Colonic mucosa (tissue), 4 donors: ENCODE data around the gene ADO. TPM values are rescaled to one million over a fixed set of nuclear protein-coding genes. Genes with fewer than 3 reads are reported as not detected.
"Not testable (repeated sequence)": the region's sequence is repeated elsewhere in the genome, so short reads cannot be mapped to it uniquely, and the experiment has no call there.

Experiments
- DNase-seq: peaks from one replicate; pipeline ENCODE4 v3.0.0-alpha.2; 2020
- H3K27ac ChIP-seq: fragments of 200-600 bp; one replicate; pipeline ENCODE4 v1.8.0; 2021
- H3K27me3 ChIP-seq: fragments of 200-600 bp; one replicate; pipeline ENCODE4 v1.8.0; 2021
- H3K36me3 ChIP-seq: fragments of 200-600 bp; one replicate; pipeline ENCODE4 v1.8.0; 2021
- H3K4me1 ChIP-seq: fragments of 200-600 bp; one replicate; pipeline ENCODE4 v1.8.0; 2021; ENCODE audit warnings: mild to moderate bottlenecking
- H3K4me3 ChIP-seq: fragments of 200-600 bp; one replicate; pipeline ENCODE4 v1.8.0; 2021
- H3K9ac ChIP-seq, 2 donors: one replicate each; pipeline ENCODE4 v1.7.0; 2013; ENCODE audit warnings: control low read depth in 2 of 2, low read depth in 2 of 2, low read length in 2 of 2
- H3K9me3 ChIP-seq: fragments of 200-600 bp; one replicate; pipeline ENCODE4 v1.8.0; 2021
- intact Hi-C: fragments of 100-400 bp; cut with DNase I; formaldehyde crosslinking; loops from one replicate; pipeline ENCODE4 v1.14.1; 2022
- total RNA-seq, 2 donors: library from RNA; stranded (reverse); fragmentation: NEBNext Ultra II Directional in 1 of 2; extraction: Animal tissue kit (Norgen Biotek cat#: 25700) in 1 of 2; gene quantifications; one replicate each; pipeline ENCODE4 v1.2.1, GENCODE V29; 2021
- TF ChIP-seq, protein P1 (sequence below): fragments of 200-600 bp; IDR thresholded peaks from one replicate; pipeline ENCODE4 v1.8.0; 2022; ENCODE audit warnings: antibody characterized with exemption, mild to moderate bottlenecking
- donor health status: healthy.
- donor health status: DM: no; HTN: no; CAD: no.
- donor health status: DM: no; HTN: no; CAD: no.

Gene ADO
- total RNA-seq, 2 donors from 2014 or later: 13.5 to 15.5 TPM

DNA sequence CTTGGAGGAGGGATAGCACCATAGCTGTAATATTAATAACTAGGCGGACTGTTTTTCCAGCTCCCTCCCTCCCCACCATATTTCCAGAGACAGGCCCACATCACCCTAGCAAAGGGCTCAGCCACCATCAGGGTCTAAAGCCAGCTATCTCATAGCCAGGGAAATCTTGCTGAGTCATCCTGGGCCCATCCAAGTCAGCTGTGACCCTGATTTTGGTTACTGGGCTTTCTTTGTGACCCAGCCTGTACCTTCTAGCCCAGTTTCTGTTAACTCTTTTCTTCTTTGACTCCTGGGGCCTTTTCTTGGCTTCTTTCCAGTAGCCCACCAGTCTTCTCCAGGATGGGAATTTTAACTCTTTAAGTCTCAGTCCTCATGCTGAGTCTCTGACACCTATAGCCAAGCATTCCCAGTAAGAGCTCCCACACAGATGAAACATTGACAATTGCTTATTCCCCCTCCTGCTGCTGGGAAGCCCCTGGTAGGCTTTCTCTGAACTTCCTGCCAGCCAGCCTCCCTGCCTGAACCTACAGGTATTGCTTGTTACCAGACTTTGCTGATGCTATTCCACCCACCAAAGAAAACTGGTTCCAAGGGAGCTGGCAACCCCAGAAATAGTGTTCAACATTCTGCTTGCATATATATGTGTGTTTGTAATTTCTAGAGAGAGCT lies 34.8 kb upstream of the ADO start:
- H3K27ac ChIP-seq: no peak overlapping the region
- no peaks in the 10 kb centered on the region for H3K27me3 ChIP-seq
- no peak overlapping the region for H3K9ac ChIP-seq
- DNase-seq: no peak
- TF ChIP-seq, protein P1, sequence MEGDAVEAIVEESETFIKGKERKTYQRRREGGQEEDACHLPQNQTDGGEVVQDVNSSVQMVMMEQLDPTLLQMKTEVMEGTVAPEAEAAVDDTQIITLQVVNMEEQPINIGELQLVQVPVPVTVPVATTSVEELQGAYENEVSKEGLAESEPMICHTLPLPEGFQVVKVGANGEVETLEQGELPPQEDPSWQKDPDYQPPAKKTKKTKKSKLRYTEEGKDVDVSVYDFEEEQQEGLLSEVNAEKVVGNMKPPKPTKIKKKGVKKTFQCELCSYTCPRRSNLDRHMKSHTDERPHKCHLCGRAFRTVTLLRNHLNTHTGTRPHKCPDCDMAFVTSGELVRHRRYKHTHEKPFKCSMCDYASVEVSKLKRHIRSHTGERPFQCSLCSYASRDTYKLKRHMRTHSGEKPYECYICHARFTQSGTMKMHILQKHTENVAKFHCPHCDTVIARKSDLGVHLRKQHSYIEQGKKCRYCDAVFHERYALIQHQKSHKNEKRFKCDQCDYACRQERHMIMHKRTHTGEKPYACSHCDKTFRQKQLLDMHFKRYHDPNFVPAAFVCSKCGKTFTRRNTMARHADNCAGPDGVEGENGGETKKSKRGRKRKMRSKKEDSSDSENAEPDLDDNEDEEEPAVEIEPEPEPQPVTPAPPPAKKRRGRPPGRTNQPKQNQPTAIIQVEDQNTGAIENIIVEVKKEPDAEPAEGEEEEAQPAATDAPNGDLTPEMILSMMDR: no peak
- intact Hi-C loops: no loop called here
- H3K9me3 ChIP-seq: no peaks in the 10 kb centered on the region
- H3K36me3 ChIP-seq: no peaks in the 10 kb centered on the region
- no peak overlapping the region for H3K4me3 ChIP-seq
- H3K4me1 ChIP-seq: no peaks in the 10 kb centered on the region

DNA sequence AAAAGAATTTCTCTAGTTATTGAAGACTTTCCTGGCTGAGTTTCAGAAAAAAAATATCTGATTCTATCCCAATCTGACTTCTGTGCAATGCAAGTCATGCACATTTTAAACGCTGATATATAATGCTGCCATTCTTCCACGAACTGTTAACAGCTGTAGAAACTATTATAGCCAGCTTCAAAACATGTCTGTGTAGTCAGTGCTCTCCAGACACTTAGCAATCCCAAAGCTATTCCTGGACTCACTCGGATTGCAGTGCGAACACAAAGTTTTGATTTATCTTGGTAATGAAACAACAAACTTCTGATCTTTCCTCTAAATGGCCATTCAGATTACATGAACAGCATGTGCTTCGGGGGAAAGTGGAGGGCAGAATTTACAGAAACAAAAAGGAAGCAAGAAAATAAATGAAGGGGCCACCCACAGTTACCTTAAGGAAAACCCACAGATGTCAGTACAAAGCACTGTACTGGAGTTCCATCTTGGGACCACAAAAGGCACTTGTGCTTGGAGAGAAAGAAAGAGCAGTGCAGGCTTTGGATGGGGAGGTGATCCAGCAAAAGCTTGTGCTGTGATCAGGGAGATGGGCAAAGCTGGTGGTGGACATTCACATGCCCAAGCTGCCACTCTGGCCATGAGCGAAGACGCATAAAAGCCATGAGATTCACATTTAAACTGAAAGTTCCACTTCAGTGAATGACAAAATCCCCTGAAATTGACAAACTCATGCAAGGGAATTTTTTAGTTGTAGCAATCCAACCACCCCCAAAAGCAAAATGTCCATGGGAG lies 32.1 kb upstream of the ADO start:
- H3K27me3 ChIP-seq: no peaks in the 10 kb centered on the region
- TF ChIP-seq, protein P1: no peak
- H3K4me3 ChIP-seq: no peak overlapping the region
- no peaks in the 10 kb centered on the region for H3K9me3 ChIP-seq
- H3K36me3 ChIP-seq: no peaks in the 10 kb centered on the region
- H3K4me1 ChIP-seq: no peaks in the 10 kb centered on the region
- no peak for DNase-seq
- intact Hi-C loops: no loop called here
- no peak overlapping the region for H3K27ac ChIP-seq
- no peak overlapping the region for H3K9ac ChIP-seq

DNA sequence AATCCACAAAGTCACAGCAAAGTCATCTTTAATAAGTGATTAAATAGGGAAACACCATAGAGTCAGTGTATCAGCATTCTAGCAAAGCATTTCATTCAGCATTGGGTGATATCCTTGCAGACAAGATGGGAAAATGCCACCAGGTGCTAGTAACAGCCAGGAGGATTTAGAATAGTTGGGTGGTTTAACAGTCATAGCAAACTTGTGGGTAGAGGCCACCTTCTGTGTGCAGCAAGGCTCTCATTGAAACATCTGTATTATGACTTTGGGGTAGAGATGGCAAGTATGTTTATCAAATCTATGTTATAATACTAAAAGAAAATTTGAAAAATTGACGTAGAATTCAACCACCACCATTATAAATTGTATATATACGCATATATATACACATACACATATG lies 26.4 kb upstream of the ADO start:
- TF ChIP-seq, protein P1: no peak
- Histone ChIP-seq H3K9me3 (no peaks in the 10 kb centered on the region), H3K4me3 (no peak overlapping the region), H3K27ac (no peak overlapping the region), H3K36me3 (no peaks in the 10 kb centered on the region), H3K4me1 (no peaks in the 10 kb centered on the region), H3K9ac (no peak overlapping the region), H3K27me3 (no peaks in the 10 kb centered on the region)
- DNase-seq: no peak
- intact Hi-C loops: no loop called here

DNA sequence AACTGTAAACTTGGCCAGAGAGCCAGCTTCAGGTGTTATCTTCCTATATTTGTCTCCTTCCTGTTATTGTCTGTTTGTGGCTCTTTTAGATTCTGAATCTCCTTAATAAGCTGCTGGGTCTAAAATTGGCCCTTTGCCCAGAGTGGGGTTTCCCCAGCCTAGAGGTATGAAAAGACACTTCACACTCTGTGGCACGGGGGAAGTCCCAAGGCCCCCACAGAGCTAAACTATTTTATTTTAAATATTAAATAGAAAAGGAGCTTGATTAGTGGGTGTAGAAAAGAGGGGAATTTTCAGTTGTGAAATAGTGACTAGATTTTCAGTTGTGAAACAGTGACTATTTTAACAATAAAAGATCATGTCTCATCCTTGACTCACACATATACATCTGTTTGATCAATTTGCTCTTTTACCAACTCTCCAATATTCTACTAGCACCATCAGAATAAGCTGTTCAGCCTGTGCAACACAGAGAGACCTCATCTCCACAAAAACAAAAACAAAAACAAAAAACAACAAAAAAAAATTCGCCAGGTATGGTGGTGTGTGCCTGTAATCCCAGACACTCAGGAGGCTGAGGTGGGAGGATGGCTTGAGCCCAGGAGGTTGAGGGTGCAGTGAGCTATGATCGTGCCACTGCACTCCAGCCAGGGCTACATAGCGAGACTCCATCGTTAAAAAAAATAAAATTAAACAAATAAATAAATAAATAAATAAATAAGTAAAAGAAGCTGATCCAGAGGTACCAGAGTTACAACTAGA lies 24.9 kb upstream of the ADO start:
- Histone ChIP-seq H3K27me3 (no peaks in the 10 kb centered on the region), H3K4me3 (no peak overlapping the region), H3K4me1 (no peaks in the 10 kb centered on the region), H3K9me3 (no peaks in the 10 kb centered on the region), H3K36me3 (no peaks in the 10 kb centered on the region), H3K27ac (no peak overlapping the region), H3K9ac (no peak overlapping the region)
- TF ChIP-seq, protein P1: no peak
- intact Hi-C loops: no loop called here
- DNase-seq: peak; percentile 27

DNA sequence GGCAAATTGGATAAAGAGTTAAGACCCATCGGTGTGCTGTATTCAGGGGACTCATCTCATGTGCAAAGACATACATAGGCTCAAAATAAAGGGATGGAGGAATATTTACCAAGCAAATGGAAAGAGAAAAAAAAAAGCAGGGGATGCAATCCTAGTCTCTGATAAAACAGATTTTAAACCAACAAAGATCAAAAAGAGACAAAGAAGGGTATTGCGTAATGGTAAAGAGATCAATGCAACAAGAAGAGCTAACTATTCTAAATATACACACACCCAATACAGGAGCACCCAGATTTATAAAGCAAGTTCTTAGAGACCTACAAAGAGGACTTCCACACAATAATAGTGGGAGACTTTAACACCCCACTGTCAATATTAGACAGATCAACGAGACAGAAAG lies 20.0 kb upstream of the ADO start:
- H3K4me1 ChIP-seq: not testable (repeated sequence)

DNA sequence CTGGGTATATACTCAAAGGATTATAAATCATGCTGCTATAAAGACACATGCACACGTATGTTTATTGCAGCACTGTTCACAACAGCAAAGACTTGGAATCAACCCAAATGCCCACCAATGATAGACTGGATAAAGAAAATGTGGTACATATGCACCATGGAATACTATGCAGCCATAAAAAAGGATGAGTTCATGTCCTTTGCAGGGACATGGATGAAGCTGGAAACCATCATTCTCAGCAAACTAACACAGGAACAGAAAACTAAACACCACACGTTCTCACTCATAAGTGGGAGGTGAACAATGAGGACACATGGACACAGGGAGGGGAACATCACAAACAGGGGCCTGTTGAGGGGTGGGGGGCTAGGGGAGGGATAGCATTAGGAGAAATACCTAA lies 16.2 kb upstream of the ADO start:
- DNase-seq, intact Hi-C loops, H3K27me3 ChIP-seq, H3K4me3 ChIP-seq, H3K9me3 ChIP-seq, H3K27ac ChIP-seq, H3K9ac ChIP-seq, H3K4me1 ChIP-seq, H3K36me3 ChIP-seq: not testable (repeated sequence)

More for the DNA sequence above, 20.0 kb upstream of the ADO start:
- H3K36me3 ChIP-seq, H3K4me3 ChIP-seq, DNase-seq, H3K27ac ChIP-seq, intact Hi-C loops, H3K27me3 ChIP-seq, H3K9ac ChIP-seq, H3K9me3 ChIP-seq: not testable (repeated sequence)
